CD4-positive, alpha-beta T cell treated with Interleukin-2 at 100 ng/mL for 4 hours (primary cell): Measurements from ENCODE around the gene SV2C.
"Not testable (repeated sequence)": the region's sequence is repeated elsewhere in the genome, so short reads cannot be mapped to it uniquely, and the experiment has no call there.

ENCODE experiments used
- DNase-seq: peaks from one replicate; pipeline ENCODE4 v3.0.0-alpha.2; 2020; ENCODE audit warnings: low spot score

Gene SV2C

DNA sequence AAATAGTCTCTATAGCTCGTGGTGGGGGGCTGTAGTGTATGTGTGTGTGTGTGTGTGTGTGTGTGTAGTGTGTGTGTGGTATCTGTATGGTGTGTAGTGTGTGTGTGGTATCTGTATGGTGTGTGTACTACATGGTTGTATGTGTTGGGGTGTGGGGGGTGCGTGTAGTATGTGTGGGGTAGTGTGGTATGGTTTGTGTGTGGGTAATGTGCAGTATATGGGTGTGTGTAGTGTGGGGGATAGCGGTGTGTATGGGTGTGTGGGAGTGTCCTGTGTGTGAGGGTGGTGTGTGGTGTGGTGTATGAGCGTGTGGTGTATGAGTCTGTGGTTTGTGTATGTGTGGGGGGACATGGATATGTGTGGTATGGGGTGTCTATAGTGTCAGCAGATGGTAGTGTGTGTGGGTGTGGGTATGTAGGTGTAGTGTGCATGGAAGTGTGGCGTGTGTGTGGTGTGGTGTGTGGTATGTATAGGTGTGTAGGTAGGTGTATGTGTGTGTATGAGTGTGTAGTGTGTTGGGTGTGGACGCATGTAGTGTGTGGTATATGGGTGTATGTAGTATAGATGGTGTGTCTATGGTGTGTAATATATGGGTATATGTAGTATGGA is 174.1 kb downstream of the SV2C start:
- no peak for DNase-seq

DNA sequence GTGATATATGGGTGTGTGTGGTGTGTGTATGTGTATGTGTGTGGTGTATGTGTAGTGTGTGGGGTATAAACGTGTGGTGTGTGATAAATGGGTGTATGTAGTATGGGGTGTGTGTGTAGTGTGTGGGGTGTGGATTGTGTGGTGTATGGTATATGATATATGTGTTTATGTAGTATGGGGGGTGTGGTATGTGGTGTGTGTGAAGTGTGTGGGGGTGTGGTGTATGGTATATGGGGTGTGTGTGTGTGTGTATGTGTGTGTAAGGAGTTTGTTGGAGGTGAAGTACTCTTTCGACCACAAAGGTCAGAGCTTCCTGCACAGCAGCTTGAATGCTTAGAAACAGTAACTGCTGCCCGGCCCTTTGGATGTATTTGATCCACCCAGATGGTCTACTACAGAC is 174.7 kb downstream of the SV2C start:
- no peak for DNase-seq

DNA sequence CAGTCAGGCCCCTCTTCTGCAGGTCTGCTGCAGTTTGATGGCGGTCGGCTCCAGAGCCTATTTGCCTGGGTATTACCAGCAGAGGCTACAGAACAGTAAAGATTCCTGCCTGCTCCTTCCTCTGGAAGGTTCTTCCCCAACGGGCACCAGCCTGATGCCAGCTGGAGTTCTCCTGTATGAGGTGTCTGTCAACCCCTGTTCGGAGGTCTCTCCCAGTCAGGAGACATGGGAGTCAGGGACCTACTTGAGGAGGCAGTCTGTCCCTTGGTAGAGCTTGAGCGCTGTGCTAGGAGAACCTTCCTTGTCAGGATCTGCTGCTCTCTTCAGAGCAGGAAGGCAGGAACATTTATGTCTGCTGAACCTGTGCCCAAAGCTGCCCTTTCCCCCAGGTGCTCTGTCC is 181.5 kb downstream of the SV2C start:
- DNase-seq = no peak

DNA sequence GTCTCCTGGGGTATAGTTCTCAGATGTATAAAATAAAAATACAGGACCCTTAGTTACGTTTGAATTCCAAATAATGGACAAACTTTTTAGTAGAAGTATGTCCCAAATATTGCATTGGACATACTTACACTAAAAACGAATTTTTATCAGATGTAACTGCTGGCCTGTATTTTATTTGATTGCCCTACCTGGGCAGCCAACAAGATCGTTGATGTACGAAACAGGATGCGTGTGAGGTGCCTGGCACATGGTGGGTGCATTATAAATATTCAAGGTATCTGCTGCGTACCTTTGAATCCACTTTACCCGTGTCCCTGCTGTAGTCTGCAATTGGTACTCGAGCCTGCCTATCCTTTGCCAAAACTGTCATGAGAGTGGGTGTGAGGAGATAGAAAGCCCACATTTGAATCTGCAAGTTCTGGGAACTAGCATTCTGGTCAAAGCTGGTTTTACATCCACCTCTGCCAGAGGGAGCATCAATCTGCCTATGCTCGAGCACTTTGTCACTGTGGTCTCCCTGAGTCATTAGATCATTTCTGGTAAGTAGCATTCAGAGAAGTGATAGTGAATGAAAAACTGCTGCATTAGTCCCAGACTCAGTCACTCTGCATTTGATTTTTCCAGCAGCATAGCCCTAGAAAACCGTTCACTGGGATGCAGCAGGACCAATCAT is 186.2 kb downstream of the SV2C start:
- peak; percentile 31 for DNase-seq

DNA sequence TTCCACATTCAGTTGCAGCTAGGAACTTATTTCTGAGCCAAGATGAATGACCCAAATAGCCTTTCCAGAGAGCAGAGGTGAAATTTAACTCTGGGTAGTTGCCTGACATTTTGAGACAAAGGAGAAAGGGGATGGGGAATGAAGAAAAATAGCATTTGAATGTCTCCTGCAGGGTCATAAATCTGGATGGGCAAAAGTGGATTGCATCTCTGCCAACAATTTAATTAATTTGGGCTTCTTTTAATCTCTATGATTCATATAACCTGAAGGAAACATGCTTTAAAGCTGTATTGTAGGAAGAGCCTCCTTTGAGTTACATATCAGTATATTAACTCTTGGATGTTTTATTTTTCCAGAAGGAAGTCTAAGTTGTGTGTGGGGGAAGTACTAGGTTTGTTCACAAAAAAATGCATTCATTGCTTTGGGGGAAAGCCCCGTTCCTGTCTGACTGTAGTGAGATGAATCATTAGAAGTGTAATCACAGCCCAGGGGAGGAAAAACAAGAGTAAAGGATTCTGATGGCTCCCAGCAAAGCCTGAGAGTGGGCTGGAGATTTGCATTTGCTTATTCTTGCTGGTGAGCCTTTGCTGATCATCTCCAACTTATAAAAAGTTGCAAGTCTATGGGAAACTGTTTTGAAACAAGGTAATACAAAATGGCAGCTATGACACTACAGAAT is 186.9 kb downstream of the SV2C start:
- DNase-seq = peak; percentile 20

DNA sequence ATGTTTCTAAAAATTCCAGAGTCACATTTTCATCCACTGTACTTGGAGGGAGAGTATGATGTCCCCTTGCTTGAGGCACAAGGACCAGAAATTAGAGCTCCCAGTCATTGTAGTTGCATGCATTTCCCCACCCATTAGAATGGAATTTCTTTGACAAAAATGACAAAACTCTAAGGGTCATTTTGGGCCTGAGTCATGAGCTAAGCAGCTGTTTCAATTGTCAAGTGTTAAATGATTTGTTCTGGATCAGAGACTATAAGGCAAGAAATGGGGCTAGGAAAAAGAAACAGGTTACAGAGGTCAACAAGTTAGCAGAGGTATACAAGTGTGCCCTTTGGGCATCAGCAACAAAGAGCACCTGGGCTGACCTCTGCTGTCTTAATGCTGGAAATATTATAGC is 188.7 kb downstream of the SV2C start:
- DNase-seq = no peak

DNA sequence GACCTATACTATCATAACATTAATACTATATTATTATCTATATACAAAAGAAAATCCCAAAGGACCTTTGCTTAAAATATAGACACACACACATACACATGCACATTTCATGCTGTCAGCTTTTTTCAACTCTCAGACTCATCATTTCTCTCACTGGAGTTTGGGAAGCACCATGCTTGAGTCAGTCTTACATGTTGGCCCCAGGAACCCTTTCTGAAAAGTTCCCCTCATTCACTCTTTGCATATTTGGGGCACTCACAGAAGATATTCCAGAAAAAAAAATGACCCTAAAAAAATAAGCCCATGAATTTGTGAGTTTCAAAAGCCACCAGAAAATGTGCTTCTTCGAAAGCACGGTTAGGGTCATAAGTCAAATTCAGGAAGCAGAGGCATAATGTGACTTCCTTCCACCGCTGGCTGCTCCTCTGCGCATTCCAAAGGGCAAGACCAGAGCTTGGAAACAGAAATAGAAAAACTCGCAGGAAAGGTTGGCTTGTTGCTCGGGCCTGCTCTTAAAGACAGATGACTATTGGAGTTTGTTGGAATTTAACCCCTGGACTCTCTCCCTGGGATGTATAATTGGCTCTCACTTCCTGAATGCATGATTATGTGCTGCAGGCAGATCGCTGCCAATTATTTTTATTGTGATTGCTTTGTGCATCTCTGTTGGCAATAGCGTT is 190.2 kb downstream of the SV2C start:
- no peak for DNase-seq

DNA sequence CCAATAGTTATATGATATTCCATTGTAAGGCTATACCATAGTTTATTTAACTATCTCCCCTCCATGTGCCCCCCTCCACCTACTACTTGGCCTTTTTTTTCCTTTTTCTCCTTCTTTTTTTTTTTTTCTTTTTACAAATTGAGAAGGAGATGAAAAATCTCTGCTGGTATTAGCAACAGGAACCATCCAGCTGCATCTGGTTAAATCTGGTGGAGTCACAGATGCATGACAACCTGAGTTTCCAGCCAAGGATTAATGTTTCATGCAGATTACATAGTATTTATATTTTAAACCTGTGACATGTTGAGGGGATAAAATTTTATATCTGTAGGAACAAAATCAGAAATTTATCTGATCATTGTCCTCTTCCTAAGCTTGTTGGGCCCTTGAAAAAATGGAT is 191.4 kb downstream of the SV2C start:
- DNase-seq = no peak

DNA sequence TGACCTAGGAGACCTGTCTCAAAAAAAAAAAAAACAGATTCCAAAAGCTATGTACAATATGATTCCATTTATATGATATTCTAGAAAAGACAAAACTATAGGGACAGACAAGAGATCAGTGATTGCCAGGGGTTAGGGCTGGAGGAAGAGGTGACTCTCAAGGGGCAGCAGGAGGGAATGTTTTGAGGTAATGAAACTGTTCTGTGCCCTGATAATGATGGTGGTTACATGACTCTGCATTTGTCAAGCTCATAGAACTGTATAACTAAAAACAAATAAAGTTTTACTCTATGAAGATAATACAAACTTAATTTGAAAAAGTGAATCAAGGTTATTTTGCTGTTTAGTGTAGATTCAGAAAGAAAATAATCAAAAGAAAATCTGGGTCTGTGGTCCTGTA is 194.6 kb downstream of the SV2C start:
- no peak for DNase-seq

DNA sequence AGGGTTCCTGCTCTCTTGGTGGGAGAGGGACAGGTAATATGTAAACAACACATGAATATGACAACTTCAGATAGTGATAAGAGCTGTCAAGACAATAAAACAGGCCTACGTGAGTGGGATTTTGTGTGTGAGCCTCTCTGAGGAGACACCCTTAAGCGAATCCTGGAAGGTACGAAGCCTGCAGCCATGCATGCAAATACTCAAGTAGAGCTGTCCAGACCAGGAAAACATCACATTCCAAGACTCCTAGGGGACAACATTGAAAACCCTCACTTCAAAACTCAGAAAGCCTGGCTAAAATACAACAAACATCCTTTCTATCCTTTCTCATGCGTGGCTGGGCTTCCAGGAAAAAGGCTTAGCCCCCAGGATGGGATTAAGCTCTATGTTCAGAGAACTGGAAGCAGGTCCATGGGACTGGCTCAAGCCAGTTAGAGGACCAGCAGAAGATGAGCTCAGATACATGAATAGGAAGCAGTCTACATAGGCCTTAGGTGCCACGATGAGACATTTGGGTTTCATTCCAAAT is 195.1 kb downstream of the SV2C start:
- DNase-seq = no peak

DNA sequence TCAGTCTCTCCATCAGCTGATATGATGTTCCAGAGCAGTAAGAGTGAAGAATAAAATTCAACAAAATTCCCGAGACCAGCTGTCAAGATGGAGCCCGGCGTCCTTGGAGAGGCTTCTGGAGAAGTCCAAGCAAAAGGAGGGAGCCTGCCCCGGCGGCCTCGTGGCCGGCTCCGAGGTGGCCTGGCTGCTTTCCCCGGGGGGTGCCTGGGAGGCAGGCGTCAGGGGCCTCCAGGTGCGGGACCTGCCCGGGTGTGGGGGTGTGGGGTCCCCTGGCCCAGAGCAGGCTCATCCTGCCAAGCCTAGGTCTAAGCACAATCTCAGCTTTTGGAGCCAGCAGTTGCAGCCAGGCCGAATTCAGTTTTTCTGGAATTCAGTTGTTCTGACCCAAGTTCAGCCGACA is 197.3 kb downstream of the SV2C start:
- no peak for DNase-seq

DNA sequence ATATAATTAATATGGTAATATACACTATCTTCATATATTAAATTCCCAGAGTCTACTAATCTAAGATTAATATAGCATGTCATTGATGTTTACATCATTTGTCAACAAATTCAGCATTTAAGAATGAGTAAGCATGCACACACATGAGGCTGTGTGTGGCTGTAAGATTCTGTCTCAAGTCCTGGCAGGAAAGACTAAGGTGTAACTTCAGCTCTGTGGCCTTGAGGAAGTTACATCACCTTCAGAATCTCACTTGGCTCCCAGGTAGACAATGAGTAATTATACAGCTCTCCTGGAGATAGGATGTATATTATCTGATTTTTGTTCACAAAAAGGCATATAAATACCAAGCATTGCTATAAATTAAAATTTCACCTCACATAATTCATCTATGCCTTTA is 200.5 kb downstream of the SV2C start:
- DNase-seq = peak; percentile 23

DNA sequence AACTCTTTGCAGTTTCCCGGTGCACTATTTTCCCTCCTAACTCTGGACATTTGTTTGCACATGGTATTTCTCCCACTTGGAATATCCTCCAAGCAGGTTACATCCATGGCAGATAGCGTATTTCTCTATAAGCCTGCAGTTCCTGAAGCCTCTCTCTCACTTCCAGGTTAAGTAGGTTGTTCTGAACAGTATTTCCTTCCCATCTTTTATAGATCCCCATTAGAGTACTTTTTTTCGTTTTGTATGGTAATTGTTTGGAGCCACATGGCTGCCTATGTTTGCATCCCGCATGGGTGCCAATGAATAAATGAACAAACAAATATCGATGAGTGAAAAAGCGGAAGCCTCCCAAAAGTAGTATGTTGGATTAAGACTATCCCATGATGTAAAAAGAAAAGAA is 206.5 kb downstream of the SV2C start:
- DNase-seq = no peak

DNA sequence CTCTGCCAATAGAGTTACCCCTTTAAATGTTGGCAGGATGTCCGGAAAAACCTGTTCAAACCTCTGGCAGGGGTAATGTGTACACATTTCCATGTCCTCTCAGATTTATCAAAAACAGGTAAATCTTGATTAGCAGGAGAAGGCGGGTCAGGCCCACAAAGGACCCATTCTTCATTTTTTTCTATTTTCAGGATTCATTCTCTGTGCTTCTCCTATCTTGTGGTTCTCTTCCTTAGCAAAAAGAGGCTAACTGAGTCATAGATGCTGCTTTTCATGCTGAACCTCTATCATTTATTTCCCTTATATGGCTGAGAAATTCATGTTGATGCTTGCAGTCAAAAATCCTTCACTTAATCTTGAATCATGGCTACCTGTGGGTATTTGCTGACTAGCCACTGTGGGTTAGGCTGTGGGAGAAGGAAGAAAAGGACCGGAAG is 207.2 kb downstream of the SV2C start:
- DNase-seq = no peak

DNA sequence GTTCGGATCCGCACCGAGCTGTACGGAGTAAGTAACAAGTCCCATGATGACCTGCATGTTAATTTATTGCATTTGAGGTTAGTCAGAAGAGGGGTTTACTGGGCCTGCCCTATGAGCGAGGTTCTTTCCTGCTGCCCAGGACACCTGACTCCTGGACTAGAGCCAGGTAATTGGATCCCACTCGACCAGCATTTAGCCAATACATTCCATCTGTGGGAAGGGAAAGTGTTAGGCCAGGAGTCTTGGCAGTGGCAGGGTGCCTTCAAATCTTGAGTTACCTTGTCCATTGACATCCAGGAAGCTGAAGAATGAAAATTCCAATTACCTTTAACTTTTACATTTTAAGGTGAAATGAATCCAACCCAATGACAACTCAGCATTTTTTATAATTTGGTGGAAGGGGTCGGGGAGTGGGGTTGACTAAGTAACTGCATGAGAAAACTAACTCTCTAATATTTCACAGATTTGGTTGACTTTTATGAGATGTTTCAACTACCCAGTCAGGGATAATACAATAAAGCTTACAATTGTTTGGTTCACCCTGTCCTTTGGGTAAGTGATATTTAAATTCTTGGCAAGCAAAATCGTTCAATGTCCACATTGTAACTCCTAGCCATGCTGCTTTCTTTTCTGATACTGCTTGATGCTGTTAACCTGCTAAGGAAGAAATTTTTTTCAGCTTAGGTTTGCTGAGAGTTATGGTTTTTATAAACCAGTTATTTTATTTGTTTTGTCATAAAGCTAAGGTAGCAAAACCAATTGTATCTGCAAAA is 208.3 kb downstream of the SV2C start:
- DNase-seq = no peak

DNA sequence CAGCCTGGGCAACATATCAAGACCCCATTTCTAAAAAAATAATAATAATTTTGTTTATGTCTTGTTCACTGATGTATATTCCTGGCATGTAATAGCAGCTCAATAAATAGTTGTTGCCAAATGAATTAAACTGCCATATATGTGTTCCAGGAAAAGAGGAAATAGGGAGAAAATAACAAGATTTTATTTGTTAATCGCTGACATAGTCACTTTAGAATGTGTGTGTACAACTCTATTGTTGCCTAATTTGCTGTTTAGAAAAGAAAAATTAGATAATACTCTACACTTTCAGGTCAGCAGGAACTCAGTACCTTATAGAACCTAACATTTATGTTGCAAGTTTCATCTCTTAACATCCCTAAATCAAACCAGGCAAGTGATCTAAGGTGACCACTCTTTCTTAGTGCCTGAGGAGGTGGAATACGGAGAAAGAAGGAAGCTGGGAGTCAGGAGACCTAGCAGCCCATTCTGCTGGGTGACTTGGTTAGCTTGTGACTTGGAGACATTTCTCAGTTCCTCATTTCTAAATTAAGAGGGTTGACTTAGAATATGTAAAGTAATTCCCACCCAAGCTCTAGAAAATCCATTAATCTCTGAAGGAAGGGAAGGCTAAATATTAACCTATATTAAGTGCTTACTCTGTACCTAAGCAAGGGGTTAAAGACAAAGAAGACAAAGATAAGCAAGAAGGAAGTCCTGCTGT is 209.6 kb downstream of the SV2C start:
- DNase-seq = no peak

DNA sequence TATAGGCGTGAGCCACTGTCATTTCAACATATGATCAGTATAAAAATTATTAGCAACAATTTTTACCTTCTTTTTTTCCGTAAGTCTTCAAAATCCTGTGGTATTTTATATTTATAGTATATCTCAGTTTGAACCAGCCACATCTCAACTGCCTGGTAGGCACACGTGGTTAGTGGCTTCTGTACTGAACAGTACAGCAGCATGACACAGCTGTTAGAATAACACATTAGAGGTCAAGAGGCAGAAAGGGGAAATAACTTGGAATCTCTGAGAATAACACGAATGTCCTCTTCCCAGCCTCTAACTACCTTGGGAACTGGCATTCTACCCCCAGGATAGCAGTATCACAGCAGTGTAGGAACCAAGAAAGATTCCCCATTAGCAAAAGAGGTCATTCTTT is 211.4 kb downstream of the SV2C start:
- DNase-seq = no peak

DNA sequence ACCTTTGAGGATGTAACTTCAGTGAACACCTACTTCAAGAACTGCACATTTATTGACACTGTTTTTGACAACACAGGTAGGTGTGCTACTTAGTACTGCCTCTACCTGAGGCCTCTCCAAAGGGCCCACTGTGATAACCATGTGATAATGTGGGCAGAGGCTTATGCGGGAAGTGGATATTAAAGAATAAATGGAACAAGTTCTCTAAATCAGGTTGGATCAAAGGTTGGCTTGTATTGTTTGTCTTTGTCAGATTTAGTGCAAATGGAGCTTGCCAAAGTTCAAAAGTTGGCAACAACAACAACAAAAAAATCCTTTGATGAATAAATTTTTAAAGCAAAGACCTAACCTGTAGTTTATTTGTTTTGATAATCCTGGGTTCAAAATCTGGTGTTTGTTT is 215.7 kb downstream of the SV2C start:
- no peak for DNase-seq

DNA sequence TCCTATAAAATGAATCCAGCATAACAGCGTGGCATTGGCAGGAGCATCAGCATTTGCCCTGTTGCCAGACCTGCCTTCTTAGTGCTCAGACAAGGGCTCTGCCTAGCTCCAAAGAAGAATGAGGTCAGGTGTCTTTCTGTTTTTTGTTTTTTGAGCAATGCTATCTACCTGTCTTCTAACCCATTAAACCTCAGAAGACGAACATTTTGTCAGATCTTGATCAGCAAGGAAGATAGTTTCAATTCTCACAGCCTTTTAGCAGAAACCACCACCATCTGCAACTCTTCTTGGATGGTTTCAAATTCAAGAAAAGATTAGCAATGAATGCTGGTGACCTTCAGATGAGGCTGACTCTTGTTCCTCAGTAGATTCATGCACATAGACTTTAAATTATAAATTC is 216.4 kb downstream of the SV2C start:
- no peak for DNase-seq

DNA sequence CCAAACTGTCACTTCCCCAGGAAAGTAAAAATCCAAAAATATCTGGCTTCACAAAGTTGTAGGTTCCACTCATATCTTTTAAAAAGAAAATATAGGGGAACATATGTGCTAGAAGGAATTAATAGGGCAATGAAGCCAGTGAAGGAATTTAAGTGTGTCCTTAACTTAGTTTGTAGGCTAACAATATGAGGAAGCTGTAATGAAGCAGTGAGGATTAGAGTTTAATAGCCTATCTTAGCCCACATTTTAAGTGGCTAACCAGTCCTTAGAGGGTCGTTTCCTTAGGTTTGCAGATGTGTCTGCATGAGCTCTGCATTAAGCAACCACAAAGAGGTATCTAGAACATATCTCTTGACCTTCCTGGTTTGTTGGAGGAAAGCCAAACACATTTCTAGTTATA is 218.7 kb downstream of the SV2C start:
- not testable (repeated sequence) for DNase-seq

DNA sequence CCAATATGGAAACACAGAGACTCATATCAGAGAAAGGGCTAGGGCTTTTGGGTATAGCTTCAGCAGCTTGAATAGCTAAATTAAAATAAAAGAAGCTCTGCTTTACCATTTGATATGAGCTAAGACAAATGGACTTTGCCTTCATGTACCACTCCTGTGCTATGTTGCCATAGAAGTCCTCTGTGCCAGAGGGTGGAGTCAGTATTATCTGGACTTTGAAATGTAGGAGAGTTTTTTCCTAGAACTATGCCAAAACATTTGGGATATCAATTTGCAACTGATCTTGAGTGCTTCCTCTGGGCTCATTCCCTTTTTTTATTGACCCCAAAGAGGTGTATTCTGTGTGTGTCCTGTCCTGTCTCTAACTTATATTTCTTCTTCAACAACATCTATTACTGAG is 219.5 kb downstream of the SV2C start:
- not testable (repeated sequence) for DNase-seq
